Stimulated activated effector memory CD8-positive, alpha-beta T cell treated with anti-CD3 and anti-CD28 coated beads, Interleukin-12 subunit alpha, Interleukin-12 subunit beta, amount 100 ng/mL, for 72 hours (primary cell): Measurements from ENCODE around the gene HMGN2.

ENCODE experiments used
- ATAC-seq: fragments of 150-1000 bp; cut with Tn5 transposase; 2 replicates; pipeline ENCODE4 v1.10.0; 2021
- DNase-seq, 2 donors: peaks; one replicate each; pipeline ENCODE4 v3.0.0; 2021 to 2022; ENCODE audit warnings: low spot score in 2 of 2
- H3K27ac Mint-ChIP-seq: one replicate; pipeline ENCODE4 v1.8.0; 2022; ENCODE audit warnings: mild to moderate bottlenecking, mixed read lengths
- H3K36me3 Mint-ChIP-seq: one replicate; pipeline ENCODE4 v1.8.0; 2022; ENCODE audit warnings: mild to moderate bottlenecking, mixed read lengths
- H3K4me1 Mint-ChIP-seq: one replicate; pipeline ENCODE4 v1.8.0; 2022; ENCODE audit warnings: mixed read lengths
- H3K4me3 Mint-ChIP-seq: one replicate; pipeline ENCODE4 v1.8.0; 2022; ENCODE audit warnings: mild to moderate bottlenecking, mixed read lengths
- H3K9me3 Mint-ChIP-seq: one replicate; pipeline ENCODE4 v1.8.0; 2022; ENCODE audit warnings: mixed read lengths

HMGN2 gene

GRCh38 chr1:26471498-26472319 lies 531 bp upstream of the HMGN2 start:
- peak overlapping the region; percentile 93 for H3K27ac Mint-ChIP-seq
- no peaks in the 10 kb centered on the region for H3K9me3 Mint-ChIP-seq
- H3K36me3 Mint-ChIP-seq = peaks cover 95% of the 10 kb centered on the region

GRCh38 chr1:26472901-26473845 lies 933 bp downstream of the HMGN2 start:
- peaks cover 95% of the 10 kb centered on the region for H3K36me3 Mint-ChIP-seq
- H3K9me3 Mint-ChIP-seq = no peaks in the 10 kb centered on the region
- peak; percentile 82 for ATAC-seq
- H3K4me1 Mint-ChIP-seq = peaks cover 38% of the 10 kb centered on the region
- peak; percentile 96 to 97 for DNase-seq
- H3K27ac Mint-ChIP-seq = peak overlapping the region; percentile 93
- H3K4me3 Mint-ChIP-seq = peak overlapping the region; percentile 80

More at GRCh38 chr1:26471498-26472319, 531 bp upstream of the HMGN2 start:
- peak; percentile 39 for ATAC-seq
- Mint-ChIP-seq H3K4me1 (peaks cover 43% of the 10 kb centered on the region), H3K4me3 (peak overlapping the region; percentile 80)
- peak in 1 of 2 donors; percentile 17 for DNase-seq

GRCh38 chr1:26474818-26475217 lies 2.6 kb downstream of the HMGN2 start:
- Mint-ChIP-seq H3K4me3 (peak overlapping the region; percentile 80), H3K36me3 (peaks cover 94% of the 10 kb centered on the region), H3K27ac (no peak overlapping the region)

DNA sequence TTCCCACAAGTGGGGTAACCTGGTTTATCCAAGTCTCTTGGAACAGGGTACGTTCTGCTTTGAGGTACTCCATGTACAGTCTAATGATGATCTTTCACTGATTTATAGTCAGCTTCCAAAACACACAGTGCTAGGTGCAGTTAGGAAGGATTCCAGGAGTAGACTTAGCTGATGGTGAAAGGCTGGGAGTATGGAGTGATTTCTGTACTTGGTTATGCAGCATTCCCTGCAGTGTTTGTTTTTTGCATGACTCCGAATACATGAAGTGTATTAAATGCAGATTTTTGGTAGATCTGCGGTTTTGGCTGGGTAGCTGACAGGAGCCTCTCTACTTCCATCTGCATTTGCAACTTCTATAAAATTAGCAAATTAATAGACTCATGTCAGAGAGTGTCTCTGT lies 3.7 kb downstream of the HMGN2 start:
- Mint-ChIP-seq H3K4me1 (peaks cover 25% of the 10 kb centered on the region), H3K36me3 (peaks cover 94% of the 10 kb centered on the region), H3K4me3 (no peak overlapping the region), H3K27ac (peak overlapping the region; percentile 50), H3K9me3 (no peaks in the 10 kb centered on the region)
- no peak for ATAC-seq
- no peak for DNase-seq

More at GRCh38 chr1:26474818-26475217, 2.6 kb downstream of the HMGN2 start:
- Mint-ChIP-seq H3K4me1 (peaks cover 36% of the 10 kb centered on the region), H3K9me3 (no peaks in the 10 kb centered on the region)
- ATAC-seq = no peak
- DNase-seq = no peak

GRCh38 chr1:26476958-26477357 lies 4.7 kb downstream of the HMGN2 start:
- no peak overlapping the region for H3K4me3 Mint-ChIP-seq
- H3K36me3 Mint-ChIP-seq = peaks cover 93% of the 10 kb centered on the region
- H3K4me1 Mint-ChIP-seq = peaks cover 15% of the 10 kb centered on the region
- no peak for DNase-seq
- no peaks in the 10 kb centered on the region for H3K9me3 Mint-ChIP-seq
- ATAC-seq = no peak
- H3K27ac Mint-ChIP-seq = peak overlapping the region; percentile 50

DNA sequence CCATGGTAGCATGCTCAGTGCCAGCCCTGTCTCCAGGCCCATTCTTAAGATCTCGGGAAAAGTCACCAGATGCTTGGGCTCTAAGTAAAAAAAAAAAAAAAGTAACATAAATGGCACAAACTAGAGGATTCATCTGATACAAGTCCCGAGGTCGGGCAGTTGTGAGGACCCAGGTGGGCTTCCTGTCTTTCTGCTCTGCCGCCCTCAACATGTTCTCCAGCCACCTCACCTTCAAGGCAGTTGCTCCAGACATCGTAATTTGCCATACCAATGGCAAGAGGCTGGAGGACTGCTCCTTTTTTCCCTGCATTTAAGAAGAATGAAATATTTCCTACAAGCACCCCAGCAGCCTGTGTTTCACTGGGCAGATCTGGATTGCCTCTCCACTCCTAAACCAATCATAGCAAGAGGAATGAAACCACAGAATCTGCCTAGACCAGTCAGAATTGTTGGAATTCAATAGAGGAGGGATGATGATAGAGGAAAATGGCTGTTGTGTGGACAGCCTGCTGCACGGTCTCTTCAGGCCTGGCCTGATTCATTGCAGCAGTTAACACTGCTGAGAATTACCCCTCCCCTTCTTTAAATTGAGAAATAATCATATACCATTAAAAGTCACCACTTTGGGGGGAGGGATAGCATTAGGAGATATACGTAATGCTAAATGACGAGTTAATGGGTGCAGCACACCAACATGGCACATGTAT lies 5.4 kb downstream of the HMGN2 start:
- Mint-ChIP-seq H3K36me3 (peaks cover 91% of the 10 kb centered on the region), H3K4me3 (no peak overlapping the region), H3K4me1 (peaks cover 13% of the 10 kb centered on the region), H3K9me3 (no peaks in the 10 kb centered on the region), H3K27ac (peak overlapping the region; percentile 50)
- ATAC-seq (no peak), DNase-seq (no peak)

DNA sequence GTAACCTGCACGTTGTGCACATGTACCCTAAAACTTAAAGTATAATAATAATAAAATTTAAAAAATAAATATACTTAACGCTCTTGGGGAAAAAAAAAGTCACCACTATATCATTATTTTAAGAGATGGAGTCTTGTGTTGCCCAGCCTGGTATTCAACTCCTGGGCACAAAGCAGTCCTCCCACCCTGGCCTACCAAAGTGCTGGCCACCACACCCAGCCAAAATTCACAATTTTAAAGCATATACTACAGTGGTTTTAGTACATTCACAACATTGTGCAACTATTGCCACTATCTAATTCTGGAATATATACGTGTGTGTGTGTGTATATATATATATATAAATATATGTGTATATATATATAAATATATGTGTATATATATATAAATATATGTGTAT lies 5.9 kb downstream of the HMGN2 start:
- Mint-ChIP-seq H3K4me1 (peaks cover 13% of the 10 kb centered on the region), H3K4me3 (no peak overlapping the region), H3K9me3 (no peaks in the 10 kb centered on the region), H3K27ac (peak overlapping the region; percentile 50), H3K36me3 (peaks cover 87% of the 10 kb centered on the region)
- ATAC-seq (no peak), DNase-seq (no peak)

DNA sequence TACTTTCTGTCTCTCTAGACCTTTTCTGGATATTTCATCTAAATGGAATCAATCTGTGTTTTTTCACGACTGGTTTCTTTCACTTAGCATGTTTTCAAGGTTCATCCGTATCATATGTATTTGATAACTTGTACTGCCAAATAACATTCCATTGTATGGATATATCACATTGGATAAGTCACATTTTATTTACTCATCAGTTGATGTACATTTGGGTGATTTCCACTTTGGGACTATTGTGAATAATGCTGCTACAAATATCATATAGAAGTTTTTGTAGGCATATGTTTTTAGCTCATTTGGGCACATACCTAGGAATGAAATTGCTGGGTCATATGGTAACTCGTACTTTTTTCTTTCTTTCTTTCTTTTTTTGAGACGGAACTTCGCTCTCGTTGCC lies 6.7 kb downstream of the HMGN2 start:
- H3K27ac Mint-ChIP-seq = no peak overlapping the region
- H3K4me3 Mint-ChIP-seq = no peak overlapping the region
- H3K4me1 Mint-ChIP-seq = peaks cover 10% of the 10 kb centered on the region

GRCh38 chr1:26482921-26483320 lies 10.7 kb downstream of the HMGN2 start:
- ATAC-seq (no peak), DNase-seq (no peak)
- H3K4me1 Mint-ChIP-seq = no peaks in the 10 kb centered on the region
- no peak overlapping the region for H3K4me3 Mint-ChIP-seq
- no peaks in the 10 kb centered on the region for H3K9me3 Mint-ChIP-seq
- H3K36me3 Mint-ChIP-seq = peaks cover 41% of the 10 kb centered on the region
- H3K27ac Mint-ChIP-seq = peak overlapping the region; percentile 81

More for the DNA sequence above, 6.7 kb downstream of the HMGN2 start:
- Mint-ChIP-seq H3K9me3 (no peaks in the 10 kb centered on the region), H3K36me3 (peaks cover 79% of the 10 kb centered on the region)
- ATAC-seq (no peak), DNase-seq (no peak)

GRCh38 chr1:26483980-26484379 lies 11.7 kb downstream of the HMGN2 start:
- Mint-ChIP-seq H3K27ac (peak overlapping the region; percentile 5), H3K9me3 (no peaks in the 10 kb centered on the region), H3K36me3 (peaks cover 32% of the 10 kb centered on the region), H3K4me3 (no peak overlapping the region), H3K4me1 (no peaks in the 10 kb centered on the region)
- ATAC-seq (no peak), DNase-seq (no peak)

DNA sequence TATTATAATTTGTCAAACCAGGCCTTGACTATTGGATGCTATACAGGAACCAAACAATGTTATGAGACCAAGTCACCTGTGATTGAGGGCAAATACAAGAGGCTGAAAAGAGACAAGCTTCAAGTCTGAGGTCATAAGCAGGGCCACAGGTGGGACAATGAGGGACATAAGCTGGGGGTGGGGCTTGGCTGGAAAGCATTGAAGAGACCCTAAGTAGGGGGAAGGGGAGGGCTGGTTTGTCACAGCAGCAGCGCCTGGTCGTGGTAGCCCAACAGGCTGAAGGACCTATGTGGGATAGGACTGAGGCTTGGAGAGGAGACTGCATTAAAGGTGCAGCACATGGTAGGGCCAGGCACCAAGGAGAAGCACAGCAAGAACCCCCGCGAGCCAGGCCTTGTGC lies 17.9 kb downstream of the HMGN2 start:
- no peak for ATAC-seq
- H3K4me1 Mint-ChIP-seq = no peaks in the 10 kb centered on the region
- no peak overlapping the region for H3K27ac Mint-ChIP-seq
- no peaks in the 10 kb centered on the region for H3K9me3 Mint-ChIP-seq
- no peaks in the 10 kb centered on the region for H3K36me3 Mint-ChIP-seq
- H3K4me3 Mint-ChIP-seq = no peak overlapping the region
- DNase-seq = no peak

DNA sequence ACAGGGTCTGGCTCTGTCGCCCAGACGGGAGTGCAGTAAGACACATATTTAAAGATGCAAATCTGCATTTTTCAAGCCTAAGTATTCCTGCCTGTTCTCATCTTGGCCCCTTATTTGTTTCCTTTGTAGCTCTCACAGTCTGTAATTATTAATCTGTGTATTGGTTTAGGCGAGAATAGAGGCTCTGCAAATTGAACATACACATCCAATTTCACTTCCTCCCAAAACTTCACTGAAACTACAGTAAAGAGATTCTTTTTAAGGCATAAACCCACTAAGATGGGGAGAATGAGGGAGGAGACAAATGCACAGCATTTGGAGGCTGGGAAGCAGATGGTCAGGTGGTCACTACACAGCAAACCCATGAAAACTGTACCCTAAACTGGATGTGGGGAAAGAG lies 21.0 kb downstream of the HMGN2 start:
- Mint-ChIP-seq H3K9me3 (no peaks in the 10 kb centered on the region), H3K27ac (no peak overlapping the region), H3K4me1 (no peaks in the 10 kb centered on the region), H3K36me3 (no peaks in the 10 kb centered on the region), H3K4me3 (no peak overlapping the region)
- ATAC-seq = no peak
- DNase-seq = no peak

DNA sequence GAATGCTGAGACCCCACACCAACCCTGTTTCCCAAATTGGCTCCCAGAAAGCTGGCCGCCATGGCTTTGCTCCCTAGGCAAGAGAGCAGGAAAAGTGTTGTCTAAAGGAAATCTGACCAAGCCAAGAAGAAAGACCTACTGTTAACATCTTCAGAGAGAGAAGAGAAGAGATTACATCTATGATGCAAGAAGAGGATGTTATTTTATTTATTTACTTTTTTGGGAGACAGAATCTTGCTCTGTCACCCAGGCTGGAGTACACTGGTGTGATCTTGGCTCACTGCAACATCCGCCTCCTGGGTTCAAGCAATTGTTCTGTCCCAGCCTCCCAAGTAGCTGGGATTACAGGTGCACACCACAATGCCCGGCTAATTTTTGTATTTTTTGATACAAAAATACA lies 21.7 kb downstream of the HMGN2 start:
- H3K9me3 Mint-ChIP-seq = no peaks in the 10 kb centered on the region
- no peaks in the 10 kb centered on the region for H3K36me3 Mint-ChIP-seq
- H3K27ac Mint-ChIP-seq = no peak overlapping the region
- DNase-seq (no peak), ATAC-seq (no peak)
- no peaks in the 10 kb centered on the region for H3K4me1 Mint-ChIP-seq
- no peak overlapping the region for H3K4me3 Mint-ChIP-seq

DNA sequence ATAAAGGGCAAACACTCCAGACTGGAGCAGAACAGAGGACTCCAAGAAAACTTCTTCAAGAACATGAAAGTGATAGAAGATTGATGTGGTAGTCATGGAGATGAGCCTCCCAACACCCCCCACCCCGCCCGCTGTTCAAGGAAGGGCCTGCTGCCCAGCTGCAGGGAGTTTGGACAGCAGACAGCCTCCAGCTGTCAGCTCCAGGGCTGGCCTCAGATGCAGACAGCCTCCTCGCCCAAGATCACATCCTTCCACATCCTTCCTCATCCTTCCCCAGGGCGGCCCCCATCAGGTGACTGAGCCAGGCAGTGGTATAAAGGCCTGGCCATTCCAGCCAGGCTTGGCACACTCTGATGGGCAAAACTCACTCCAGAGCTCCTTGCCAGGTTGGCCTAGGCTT lies 24.6 kb downstream of the HMGN2 start:
- Mint-ChIP-seq H3K27ac (peak overlapping the region; percentile 67), H3K9me3 (no peaks in the 10 kb centered on the region), H3K4me1 (no peaks in the 10 kb centered on the region), H3K4me3 (no peak overlapping the region), H3K36me3 (no peaks in the 10 kb centered on the region)
- ATAC-seq (no peak), DNase-seq (no peak)

- H3K4me1 Mint-ChIP-seq = no peaks in the 10 kb centered on the region
- H3K36me3 Mint-ChIP-seq = no peaks in the 10 kb centered on the region
- no peaks in the 10 kb centered on the region for H3K9me3 Mint-ChIP-seq
- H3K4me3 Mint-ChIP-seq = no peak overlapping the region
- no peak for ATAC-seq
- no peak for DNase-seq
- H3K27ac Mint-ChIP-seq = no peak overlapping the region
Measured at GRCh38 chr1:26498894-26499293, 26.7 kb downstream of the HMGN2 start.
